Measurements from ENCODE around the gene TRIM52. TPM values are rescaled to one million over a fixed set of nuclear protein-coding genes. Genes with fewer than 3 reads are reported as not detected.
"Not testable (repeated sequence)": the region's sequence is repeated elsewhere in the genome, so short reads cannot be mapped to it uniquely, and the experiment has no call there.

The TRIM52 gene
- total RNA-seq (2021; ENCODE audit: unreplicated experiment) (7.6 TPM), Bru-seq, nascent RNA (percentile 78 among the genes with signal in this experiment), BruChase-seq, experiment 1, labeled RNA remaining after a 6-hour chase (percentile 83 among the genes with signal in this experiment), BruChase-seq, experiment 2, labeled RNA remaining after a 2-hour chase (percentile 91 among the genes with signal in this experiment)
- 5.7 and 6.3 TPM in 2 replicates for polyA plus RNA-seq (2012)
- long read RNA-seq, full-length matches to known transcripts: 8 of 10 reads
- long read RNA-seq, partial matches to known transcripts: 0 of 10 reads
- long read RNA-seq, other reads (novel, unspliced or antisense): 2 of 10 reads

GRCh38 chr5:181260720-181261319 is at the start of gene TRIM52:
Gene TRIM52 (minus strand): TSS chr5:181261143. CDS start chr5:181260813, 330 bp downstream.
- Histone ChIP-seq H3K27me3 (ENCODE audit: insufficient read depth, low read length) (no peaks in the 10 kb centered on the region), H3K79me2 (ENCODE audit: insufficient read depth, low read length) (peaks cover 56% of the 10 kb centered on the region), H3K36me3 (ENCODE audit: control insufficient read depth in 1 of 2, insufficient read depth in 2 of 2, low read length in 2 of 2) (peaks cover 3 to 15% of the 10 kb centered on the region in 2 experiments), H4K20me1 (ENCODE audit: insufficient read depth) (peaks cover 9% of the 10 kb centered on the region; the same call in 1 of the 2 replicates), H2AFZ (ENCODE audit: low read depth, low read length, poor library complexity, severe bottlenecking) (peak within 1 kb of the TSS; percentile 17), H3K9ac (ENCODE audit: low read length) (peak within 1 kb of the TSS; percentile 99), H3K9me3 (ENCODE audit: control insufficient read depth in 1 of 2, insufficient read depth in 1 of 2, low read depth in 1 of 2, low read length in 2 of 2) (no peaks in the 10 kb centered on the region), H3K4me2 (ENCODE audit: low read length) (peak within 1 kb of the TSS; percentile 85), H3K27ac (ENCODE audit: low read depth, low read length) (peak within 1 kb of the TSS; percentile 97), H3K4me3 (replicated peaks in 1 of 2; ENCODE audit: low read depth in 1 of 2, low read length in 2 of 2) (peak within 1 kb of the TSS; percentile 83 to 96), H3K4me1 (ENCODE audit: control insufficient read depth in 1 of 2, insufficient read depth in 2 of 2, low read length in 2 of 2) (peaks cover 12 to 21% of the 10 kb centered on the region in 2 experiments; a peak in 3 of 4 replicates), H3K9me2 (ENCODE audit: insufficient read depth) (no peaks in the 10 kb centered on the region)
- RAD21 ChIA-PET (ENCODE audit: low non-redundant PET in 1 of 2, low total read pairs in 2 of 2, uncharacterized antibody in 2 of 2, unreplicated experiment in 2 of 2): no interaction called here
- POLR2A ChIA-PET: interaction anchor here (1.9 to 3.0 kb wide), 3 partner anchors 10 to 17 kb away, joined by 6 to 18 read pairs (median 11); partner anchors contain the start of gene RACK1
- TF ChIP-seq FOSL1 (IDR thresholded peaks at IDR 0.05; ENCODE audit: low read depth) (no peak), POLR2AphosphoS5 (IDR thresholded peaks at IDR 0.05; ENCODE audit: low read depth, low read length) (peak; percentile 96), TCF7L2 (IDR thresholded peaks at IDR 0.05; ENCODE audit: borderline replicate concordance, extremely low read depth, insufficient read depth, insufficient read length) (peak; percentile 97), POLR2A (IDR thresholded peaks at IDR 0.05; ENCODE audit: borderline replicate concordance, extremely low read depth, insufficient read depth, insufficient read length) (peak; percentile 64), YY1 (IDR thresholded peaks at IDR 0.05; ENCODE audit: extremely low read depth, insufficient replicate concordance, low read depth, low read length) (peak; percentile 84), ATF3 (IDR thresholded peaks at IDR 0.05) (no peak)
- DNase-seq (ENCODE audit: low read depth, low spot score) (peak; percentile 89), ATAC-seq (peak; percentile 84)
- no TSS peak for BruUV-seq (replicated peaks)
- CTCF ChIA-PET: interaction anchor here (0.6 to 1.5 kb wide), 2 partner anchors 16 to 622 kb away, joined by 3 to 4 read pairs; no protein-coding TSS in a partner anchor
- intact Hi-C loops (cut with micrococcal nuclease): loop anchor here (1.0 kb wide), 1 partner anchor 43 kb away; no protein-coding TSS in a partner anchor

- BruUV-seq (replicated peaks); ATAC-seq; DNase-seq (ENCODE audit: low read depth, low spot score); H4K20me1 ChIP-seq (ENCODE audit: insufficient read depth); CTCF ChIA-PET; H3K9me2 ChIP-seq (ENCODE audit: insufficient read depth); H3K4me3 ChIP-seq (replicated peaks in 1 of 2; ENCODE audit: low read depth in 1 of 2, low read length in 2 of 2); POLR2A ChIA-PET; H3K27me3 ChIP-seq (ENCODE audit: insufficient read depth, low read length); H3K4me1 ChIP-seq (ENCODE audit: control insufficient read depth in 1 of 2, insufficient read depth in 2 of 2, low read length in 2 of 2); H3K4me2 ChIP-seq (ENCODE audit: low read length); intact Hi-C loops (cut with micrococcal nuclease); H3K36me3 ChIP-seq (ENCODE audit: control insufficient read depth in 1 of 2, insufficient read depth in 2 of 2, low read length in 2 of 2); H3K79me2 ChIP-seq (ENCODE audit: insufficient read depth, low read length); H3K9me3 ChIP-seq (ENCODE audit: control insufficient read depth in 1 of 2, insufficient read depth in 1 of 2, low read depth in 1 of 2, low read length in 2 of 2); H3K9ac ChIP-seq (ENCODE audit: low read length); RAD21 ChIA-PET (ENCODE audit: low non-redundant PET in 1 of 2, low total read pairs in 2 of 2, uncharacterized antibody in 2 of 2, unreplicated experiment in 2 of 2); H2AFZ ChIP-seq (ENCODE audit: low read depth, low read length, poor library complexity, severe bottlenecking); H3K27ac ChIP-seq (ENCODE audit: low read depth, low read length): not testable (repeated sequence)
These were observed 26.4 kb upstream of the TRIM52 start for GRCh38 chr5:181287331-181287730.

GRCh38 chr5:181285962-181286705 is 25.2 kb upstream of the TRIM52 start:
- CTCF ChIA-PET; DNase-seq (ENCODE audit: low read depth, low spot score); H4K20me1 ChIP-seq (ENCODE audit: insufficient read depth); H3K4me2 ChIP-seq (ENCODE audit: low read length); H3K9ac ChIP-seq (ENCODE audit: low read length); H2AFZ ChIP-seq (ENCODE audit: low read depth, low read length, poor library complexity, severe bottlenecking); RAD21 ChIA-PET (ENCODE audit: low non-redundant PET in 1 of 2, low total read pairs in 2 of 2, uncharacterized antibody in 2 of 2, unreplicated experiment in 2 of 2); H3K9me3 ChIP-seq (ENCODE audit: control insufficient read depth in 1 of 2, insufficient read depth in 1 of 2, low read depth in 1 of 2, low read length in 2 of 2); ATAC-seq; H3K4me3 ChIP-seq (replicated peaks in 1 of 2; ENCODE audit: low read depth in 1 of 2, low read length in 2 of 2); H3K4me1 ChIP-seq (ENCODE audit: control insufficient read depth in 1 of 2, insufficient read depth in 2 of 2, low read length in 2 of 2); POLR2A ChIA-PET; intact Hi-C loops (cut with micrococcal nuclease); H3K9me2 ChIP-seq (ENCODE audit: insufficient read depth); H3K27me3 ChIP-seq (ENCODE audit: insufficient read depth, low read length); H3K27ac ChIP-seq (ENCODE audit: low read depth, low read length); H3K36me3 ChIP-seq (ENCODE audit: control insufficient read depth in 1 of 2, insufficient read depth in 2 of 2, low read length in 2 of 2); H3K79me2 ChIP-seq (ENCODE audit: insufficient read depth, low read length); BruUV-seq (replicated peaks): not testable (repeated sequence)
